Myocyte (in vitro differentiated cells): ENCODE results near the gene ALAS1. TPM values are rescaled to one million over a fixed set of nuclear protein-coding genes. Genes with fewer than 3 reads are reported as not detected.

Experiments
- DNase-seq: peaks from one replicate; pipeline ENCODE4 v3.0.0-alpha.2; 2012; ENCODE audit warnings: low read depth
- total RNA-seq: library from RNA; depleted of rRNA; stranded (reverse); fragments of >200 nt; gene quantifications from 2 replicates; pipeline ENCODE4 v1.2.3, GENCODE V29; 2014

Gene ALAS1
- total RNA-seq, 1 donor from 2014 or later, result 83.9 TPM

DNA sequence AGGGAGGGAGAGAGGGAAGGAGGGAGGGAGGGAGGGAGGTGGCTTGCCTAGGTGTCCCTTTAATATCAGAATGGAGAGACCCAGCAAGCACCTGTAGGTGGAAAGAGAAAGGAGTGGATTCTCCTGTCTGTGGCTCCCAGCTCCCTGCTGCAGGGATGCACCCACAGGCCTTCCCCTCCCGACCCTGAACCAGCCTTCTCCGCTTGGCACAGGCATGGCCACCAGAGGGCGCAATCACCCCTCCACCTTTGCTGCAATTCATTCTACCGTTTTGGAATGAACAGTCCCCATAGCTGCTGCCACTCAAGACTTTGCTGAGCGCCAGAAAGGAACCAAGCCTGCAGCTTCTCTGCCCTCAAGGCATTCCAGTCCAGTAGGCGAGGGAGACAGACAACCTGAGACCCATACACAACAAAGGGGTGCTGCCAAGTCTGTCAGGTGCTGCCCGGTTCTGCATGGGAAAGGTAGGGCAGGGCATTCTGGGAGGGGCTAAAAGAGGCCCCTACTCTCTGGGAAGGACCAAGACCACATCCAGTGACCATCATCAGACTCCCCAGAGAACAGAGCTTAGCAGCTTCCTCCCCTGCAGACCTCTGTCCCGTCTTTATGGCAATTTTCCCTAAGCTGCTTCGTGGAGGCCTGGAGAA, 22.5 kb downstream of the ALAS1 start:
- peak; percentile 78 for DNase-seq

DNA sequence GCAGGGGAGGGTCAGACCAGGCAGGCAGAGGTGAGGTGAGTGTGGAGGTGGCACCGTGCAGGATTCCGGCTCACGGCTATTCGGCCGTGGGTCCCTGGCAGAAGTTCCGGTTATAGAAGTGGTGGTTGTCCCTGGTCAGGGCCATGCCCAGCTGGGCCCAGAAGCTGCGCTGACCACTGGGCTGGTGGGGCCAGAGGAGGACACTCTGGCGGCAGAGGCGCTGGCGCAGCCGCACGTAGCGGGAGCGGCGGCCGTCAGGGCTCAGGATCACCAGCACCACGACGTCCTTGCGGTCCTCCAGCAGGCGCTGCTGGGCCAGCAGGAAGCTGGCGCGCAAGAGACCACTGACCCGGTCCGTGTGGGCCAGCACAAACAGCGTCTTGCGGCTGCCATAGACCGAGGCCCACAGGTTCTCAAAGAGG, 23.2 kb downstream of the ALAS1 start:
- no peak for DNase-seq

DNA sequence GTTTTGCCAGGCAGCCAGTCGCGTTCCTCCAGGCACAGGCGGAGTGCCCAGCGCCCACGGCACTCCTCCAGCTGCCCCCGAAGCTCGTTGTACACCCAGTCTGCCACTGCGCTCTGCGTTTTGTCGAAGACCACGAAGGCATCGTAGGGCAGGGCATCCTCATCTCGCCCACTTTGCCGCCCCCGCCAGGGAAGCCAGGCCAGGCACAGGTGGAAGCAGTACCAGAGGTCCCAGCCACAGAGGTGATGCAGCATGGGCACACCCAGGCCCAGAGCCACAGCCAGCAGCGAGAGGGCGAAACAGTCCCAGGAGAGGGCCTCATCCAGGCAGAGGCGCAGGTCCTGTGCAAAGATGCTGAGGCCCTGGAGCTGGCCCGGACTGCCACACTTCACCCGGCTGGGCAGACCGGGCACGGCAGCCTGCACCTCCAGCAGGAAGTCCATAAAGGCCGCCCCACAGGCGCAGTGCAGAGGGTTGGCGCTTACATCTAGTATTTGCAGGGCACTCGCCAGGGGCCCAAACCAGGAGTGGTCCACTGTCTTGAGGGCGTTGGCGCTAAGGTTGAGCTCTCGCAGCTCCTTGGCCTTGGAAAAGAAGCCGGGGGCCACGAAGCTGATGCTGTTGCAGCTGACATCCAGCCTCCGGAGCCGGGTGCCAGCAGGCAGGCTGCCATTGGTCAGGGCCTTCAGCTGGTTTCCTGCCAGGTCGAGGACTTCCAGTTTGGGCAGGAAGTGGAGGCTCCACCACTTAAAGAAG, 23.8 kb downstream of the ALAS1 start:
- no peak for DNase-seq

DNA sequence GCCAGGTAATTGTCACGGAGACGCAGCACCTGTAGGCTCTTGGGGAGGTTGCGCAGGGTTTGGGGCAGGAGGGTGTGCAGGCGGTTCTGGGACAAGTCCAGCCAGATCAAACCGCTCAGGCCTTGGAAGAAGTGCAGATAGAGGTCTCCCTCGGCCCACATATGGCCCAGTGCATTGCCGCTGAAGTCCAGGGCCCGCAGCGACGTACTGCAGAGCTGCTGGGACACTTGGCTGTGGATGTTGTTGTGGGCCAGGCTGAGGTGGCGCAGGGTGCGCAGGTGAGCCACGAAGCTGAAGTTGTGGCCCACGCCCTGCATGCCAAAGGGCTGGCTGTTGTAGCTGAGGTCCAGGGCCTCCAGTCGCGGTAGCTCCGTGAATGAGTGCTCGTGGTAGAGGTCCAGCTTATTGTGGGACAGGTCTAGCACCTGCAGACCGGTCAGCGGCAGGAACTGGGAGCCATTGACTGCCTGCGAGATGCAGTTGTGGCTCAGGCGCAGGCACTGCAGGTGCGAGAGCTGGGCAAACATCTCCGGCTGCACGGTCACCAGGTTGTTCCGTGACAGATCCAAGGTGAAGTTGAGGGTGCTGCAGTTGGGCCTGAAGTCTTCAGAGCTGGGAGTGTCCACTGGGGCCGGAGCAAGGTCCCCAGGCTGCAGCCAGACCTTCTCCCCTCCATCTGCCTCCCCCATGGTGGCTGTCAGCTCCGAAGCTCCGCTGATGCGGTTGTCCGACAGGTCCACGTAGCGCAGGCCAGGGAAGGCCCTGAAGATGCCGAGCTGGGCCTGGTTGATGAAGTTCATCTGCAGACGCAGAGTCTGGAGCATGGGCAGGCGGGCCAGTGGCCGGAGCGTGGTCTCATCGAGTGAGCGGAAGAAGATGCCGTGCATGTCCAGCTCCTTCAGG, 24.6 kb downstream of the ALAS1 start:
- no peak for DNase-seq

DNA sequence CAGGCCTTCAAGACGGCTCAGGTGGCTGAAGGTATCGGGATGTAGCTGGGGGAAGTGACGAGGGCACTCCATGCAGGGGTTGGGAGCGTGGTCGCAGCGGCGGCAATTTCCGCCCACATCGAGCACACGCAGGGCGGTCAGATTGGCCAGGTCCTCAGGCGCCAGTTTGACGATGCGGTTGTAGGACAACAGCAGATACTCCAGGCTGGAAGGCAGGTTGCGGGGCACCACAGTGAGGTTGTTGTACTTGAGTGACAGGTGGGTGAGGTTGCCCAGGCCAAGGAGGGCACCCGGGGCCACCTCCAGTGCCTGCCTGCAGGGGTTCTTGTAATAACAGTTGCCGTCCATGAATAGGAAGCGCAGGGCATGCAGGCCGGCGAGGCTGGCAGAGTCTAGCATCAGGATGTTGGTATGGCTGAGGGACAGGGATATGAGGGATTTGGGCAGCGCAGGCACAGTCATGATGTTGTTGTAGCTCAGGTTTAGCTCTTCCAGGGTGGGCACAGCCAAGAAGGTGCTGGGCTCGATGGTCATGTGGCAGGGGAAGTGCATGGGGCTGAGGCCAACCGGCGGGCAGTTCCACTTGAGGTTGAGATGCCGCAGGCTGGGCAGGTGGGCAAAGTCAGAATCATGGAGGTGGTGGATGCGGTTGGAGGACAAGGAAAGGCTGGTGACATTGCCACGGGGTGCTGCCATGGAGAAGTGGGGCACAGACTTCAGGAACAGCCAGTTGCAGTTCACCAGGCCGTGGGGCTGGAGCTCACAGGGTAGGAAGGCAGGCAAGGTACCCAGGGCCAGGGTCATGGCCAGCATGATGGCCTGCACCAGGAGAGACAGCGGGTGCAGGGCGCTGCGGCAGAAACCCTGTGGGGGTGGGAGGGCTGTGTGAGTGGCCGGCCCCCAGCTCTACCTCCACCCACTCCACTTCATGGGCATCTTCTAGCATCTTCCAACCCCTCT, 25.8 kb downstream of the ALAS1 start:
- DNase-seq, result no peak

DNA sequence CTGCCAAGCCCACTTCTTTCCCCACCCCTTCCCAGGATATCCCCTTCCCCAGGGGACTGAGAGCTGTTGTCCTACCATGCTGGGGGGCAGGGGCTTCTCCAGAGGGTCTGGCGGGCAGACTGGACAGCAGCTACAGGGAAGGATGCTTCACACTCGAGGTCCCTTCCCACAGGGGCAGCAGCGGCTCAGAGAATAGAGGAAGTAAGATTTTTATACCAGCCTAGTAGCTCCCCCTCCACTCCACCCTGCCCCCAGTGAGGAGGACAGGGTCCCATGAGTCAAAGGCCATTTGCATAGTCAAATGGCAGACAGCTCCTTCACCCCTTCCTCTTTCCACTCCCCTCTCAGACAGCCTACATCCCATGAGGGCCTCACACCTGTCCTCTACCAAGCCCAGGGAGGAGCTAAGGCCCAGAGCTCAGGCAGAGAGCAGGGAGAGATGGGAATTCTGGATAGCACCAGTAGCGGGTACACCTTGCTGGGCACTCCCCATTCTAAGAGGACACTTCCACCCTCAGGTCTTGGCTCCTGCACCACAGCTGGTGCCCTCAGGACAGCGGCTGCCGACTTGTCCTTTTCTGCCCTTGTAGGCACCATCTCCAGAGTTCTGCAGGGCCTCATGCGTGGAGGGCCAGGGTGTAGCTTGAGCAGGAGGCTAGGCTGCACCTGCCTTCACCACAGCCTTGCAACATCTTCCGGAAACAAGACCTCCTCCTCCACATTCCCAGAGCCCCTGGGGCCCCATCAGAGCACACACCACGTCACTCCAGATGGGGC, 27.7 kb downstream of the ALAS1 start, which contains the start of gene TLR9:
TLR9 (minus strand) TSS at position 194 of the 777 bp plus-strand sequence; CDS start at position 78, 116 bp downstream.
- no peak for DNase-seq

DNA sequence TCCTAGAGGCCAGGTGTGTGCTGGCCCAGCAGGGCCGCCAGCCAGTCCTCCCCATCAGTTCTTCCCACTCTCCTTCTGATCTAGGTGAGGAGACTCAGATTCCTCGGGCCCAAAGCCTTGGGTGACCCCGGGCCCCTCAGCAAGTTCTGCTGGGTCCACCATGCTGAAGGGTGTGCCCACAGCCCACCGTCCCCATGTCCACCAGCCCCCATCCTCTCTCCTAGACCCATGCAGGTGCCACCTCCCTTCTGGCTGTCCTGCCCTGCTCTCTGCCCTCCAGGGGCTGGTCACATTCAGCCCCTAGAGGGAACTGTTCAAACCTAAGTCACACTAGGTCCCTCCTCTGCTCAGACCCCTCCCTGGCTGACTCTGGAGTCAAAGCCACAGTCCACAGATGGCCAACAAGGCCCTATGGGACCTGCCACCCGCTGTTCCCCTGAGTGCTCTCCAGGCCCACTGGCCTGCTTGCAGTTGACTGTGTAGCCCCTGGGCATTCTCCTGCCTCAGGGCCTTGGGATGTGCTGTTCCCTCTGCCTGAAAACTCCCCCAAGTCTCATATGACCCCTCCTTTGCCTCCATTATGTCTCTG, 28.4 kb downstream of the ALAS1 start:
- DNase-seq, result no peak

DNA sequence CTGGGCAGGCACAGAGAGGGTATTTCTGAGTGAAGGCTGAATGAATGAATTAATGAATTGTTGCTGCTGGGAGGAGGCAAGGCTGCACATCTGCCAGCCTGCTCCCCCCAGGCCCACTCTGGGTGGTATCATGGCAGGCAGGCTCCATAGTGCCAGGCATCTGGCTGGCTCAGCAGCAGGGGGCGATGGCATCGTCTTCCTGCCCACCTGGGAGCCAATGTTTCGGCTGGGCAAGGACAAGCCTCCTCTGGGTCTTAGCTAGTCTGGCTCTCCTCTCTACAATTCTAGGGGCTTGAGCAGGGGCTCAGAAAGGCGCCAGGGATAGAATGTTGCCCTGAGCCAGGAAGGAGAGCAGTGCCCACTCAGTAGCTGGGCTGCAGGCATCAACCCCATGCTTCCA, 29.2 kb downstream of the ALAS1 start:
- DNase-seq, result no peak

DNA sequence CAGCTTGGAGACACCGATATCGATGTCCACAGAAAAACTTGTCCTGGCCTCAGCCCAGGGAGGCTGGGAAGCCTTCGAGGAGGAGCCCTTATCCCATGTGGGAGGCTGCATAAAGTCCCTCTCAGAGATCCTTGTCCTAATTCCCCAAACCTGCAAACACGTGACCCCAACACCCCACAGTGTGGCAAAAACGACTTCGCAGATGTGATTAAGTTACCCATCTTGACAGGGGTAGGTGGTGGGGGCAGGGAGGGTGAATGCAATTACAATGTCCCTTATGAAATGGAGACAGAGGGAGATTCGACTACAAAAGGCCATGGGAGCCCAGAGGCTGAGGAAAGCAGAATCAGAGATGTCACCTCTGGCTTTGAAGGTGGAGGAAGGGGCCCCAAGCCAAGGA, 29.8 kb downstream of the ALAS1 start:
- DNase-seq, result no peak

DNA sequence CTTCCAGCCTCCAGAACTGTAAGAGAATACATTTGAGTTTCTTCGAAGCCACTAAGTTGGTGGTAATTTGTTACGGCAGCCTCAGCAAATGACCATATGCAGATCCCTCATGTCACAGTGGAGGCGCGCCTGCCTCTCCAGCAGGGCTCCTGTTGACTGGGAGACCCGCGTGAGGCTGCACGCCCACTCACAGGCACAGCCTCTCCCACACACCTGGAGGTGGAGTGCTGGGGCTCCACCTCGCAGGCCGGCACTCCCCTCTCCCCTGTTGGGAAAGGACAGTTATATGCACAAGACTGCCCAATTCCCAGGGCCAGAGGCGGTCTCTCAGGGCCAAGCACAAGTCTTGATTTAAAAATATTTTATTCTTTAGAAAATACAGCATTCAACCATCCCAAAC, 30.3 kb downstream of the ALAS1 start:
- no peak for DNase-seq

DNA sequence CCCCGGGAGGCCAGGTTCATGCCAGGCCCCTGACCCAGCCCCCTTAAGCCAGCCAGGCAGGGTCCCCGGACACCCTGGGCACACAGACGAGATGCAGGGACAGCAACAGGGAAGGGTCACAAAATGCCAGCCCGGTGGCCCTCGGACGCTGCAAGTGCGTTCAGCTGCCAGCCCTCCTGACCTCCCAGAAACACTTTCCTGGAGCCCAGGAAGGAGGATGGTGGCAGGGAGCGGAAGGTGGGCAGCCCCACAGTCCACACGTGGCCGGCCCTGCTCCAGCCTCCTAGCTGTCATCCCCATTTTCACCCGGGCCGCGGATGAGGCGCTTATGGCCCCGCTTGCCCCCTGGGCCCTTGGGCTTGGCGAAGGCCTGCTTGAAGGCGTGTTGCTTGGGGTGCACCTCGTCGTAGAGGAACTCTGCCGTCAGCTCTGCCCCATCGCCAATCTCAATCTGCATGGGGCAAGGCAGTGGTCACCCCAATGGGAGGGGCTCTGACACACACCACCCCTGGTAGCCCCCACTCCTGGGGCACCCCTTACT, 30.9 kb downstream of the ALAS1 start:
- DNase-seq, result no peak

DNA sequence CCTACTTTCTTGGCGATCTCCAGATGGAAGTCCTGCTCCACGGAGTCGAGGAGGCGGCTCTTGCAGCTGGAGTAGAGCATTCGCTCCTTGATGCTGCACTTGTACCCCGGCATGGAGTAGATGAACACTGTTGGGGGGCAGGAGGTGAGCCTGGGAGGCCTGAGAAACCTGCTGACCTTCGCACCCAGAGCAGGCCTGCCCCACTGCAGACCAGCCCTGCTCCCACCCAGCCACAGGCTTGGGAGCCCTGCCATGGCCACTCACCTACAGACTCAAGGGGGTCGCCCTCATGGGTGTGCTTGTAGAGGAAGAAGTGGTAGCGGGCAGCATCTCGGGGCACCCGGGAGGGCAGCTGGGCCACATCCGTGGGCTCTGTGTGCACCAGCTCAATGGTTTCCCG, 31.7 kb downstream of the ALAS1 start:
- DNase-seq, result no peak

DNA sequence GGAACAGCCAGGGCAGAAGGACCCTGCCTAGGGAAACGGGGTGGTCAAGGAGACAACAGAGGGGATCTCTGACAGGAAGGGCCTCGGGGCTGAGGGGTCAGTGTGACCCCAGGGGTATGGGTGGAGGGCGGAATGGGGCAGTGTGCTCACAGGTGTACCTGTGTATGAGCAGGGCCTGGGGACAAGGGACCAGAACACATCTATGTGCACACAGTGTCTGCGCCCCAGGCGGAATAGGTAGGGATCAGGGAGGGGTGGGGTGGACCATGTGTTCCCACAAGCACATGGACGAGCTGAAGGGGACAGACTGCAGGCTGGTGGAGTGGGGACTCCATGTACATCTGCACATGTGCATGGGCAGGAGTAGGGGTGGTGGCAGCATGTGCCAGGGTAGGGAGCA, 32.5 kb downstream of the ALAS1 start:
- no peak for DNase-seq

DNA sequence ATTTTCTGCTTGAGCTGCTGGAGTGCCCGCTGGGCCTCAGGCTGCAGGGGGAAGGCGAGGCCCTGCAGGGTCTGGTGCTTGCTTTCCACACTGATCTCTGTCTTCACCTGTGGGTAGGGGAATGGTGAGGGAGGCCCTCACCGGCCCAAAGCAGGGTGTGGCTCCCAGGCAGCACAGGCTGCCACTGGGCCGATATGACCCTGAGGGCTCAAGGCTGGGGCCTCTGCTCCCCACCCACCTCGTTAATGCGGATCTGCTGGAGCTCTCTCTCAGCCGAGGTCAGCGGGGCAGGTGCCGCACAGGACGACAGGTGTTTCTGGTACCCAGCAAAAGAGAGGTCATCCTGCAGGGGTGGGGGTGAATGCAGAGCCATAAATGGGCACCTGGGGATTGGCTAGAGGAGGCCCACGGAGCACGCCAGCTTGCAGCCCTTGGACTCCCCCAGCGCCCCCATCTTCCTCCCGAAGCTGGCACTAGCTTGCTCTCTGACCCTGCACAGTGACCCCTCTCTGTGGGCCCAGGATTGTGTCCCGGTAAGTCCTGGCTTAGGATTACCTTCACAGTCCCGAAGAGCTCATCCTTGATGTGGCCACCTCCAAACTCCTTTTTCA, 33.0 kb downstream of the ALAS1 start:
- no peak for DNase-seq

DNA sequence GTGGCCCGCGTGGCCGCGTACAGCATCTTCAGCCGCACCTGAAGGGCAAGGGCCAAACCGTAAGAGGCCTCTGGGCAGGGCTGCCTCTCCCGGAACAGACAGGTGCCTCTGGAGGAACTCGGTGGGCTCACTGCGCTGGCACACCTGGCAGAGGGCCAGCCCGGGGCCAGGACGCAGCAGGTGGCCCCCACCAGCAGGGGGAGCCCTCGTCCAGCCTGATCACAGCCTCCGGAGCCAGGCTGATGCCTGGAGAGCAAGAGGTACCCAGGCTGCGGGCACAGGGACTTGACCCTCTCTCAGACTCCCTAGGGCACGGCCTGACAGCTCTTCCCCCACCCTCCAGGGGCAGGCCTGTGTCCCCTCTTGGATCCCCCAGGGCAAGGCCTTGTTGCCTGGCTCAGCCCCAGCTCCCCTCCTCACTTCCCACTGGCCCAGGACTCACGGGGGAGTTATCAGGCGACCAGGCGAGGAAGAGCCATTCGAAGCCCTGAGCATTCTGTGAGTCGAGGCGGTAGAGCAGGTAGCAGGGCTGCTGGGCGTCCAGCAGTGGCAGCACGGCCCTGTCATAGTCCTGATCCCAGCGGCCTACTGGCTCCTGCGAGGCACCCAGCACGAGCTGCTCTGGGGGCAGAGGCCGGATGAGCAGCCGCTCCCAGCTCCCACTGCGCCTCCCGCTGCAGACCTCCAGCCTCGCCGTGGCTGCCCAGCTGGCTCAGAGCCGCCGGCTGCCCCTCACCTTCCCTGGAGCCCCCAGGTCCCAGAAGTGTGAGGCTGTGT, 33.7 kb downstream of the ALAS1 start:
- DNase-seq, result peak; percentile 67

DNA sequence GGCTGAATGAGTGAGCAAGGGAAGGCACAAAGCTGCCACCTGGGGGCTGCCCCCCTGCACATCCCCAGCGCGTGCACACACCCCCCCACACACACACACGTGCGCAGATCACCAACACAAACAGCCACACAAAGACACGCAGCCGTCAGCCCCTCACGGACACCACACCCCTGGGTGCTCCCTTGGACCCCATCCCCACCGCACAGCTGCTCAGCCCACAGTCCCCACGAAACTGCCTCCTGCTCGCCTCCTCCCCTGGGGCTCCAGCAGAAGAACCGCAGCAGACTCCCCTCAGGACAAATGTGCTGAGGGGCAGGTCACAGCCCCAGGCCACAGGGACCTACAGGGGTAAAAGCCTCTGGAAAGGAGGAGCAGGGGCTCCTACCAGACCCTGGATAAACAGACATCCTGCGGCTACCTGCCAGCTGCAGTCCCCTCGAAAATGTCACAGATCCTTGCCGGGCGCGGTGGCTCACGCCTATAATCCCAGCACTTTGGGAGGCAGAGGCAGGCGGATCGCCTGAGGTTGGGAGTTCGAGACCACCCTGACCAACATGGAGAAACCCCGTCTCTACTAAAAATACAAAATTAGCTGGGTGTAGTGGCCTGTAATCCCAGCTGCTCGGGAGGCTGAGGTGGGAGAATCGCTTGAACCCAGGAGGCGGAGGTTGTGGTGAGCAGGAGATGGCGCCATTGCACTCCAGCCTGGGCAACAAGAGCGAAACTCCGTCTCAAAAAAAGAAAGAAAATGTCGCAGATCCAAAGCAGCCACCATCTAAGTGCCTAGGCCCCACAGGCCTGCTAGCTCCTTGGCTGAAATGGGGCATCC, 34.5 kb downstream of the ALAS1 start:
- no peak for DNase-seq

DNA sequence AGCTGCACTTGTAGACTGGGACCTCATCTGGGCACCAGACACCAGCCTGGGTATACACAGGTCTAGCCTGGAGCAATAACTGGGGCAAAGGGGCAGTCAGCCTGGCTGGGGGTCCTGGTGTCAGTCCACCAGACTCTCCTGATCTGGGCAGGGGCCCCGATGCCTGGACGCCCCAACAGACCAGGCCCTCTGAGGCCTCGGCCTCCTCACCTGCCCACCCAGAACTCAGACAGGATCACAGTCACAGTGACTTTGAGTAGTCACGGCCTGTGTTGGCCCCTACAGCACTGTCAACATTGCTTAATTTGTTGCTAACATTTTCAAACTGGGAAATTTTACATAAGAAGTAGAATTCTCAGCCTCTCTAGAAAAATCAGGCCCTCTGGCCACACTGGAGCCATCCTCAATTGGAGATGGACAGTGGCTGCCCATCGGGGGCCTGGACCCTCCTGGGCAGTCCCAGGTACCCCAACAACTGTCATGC, 35.2 kb downstream of the ALAS1 start:
- DNase-seq, result no peak
